ENCODE results near the gene RSPO4.

GRCh38 chr20:914727-915498, 87.2 kb downstream of the RSPO4 start:
- TF ChIP-seq CTCF (IDR thresholded peaks at IDR 0.05) = no peak
- TF ChIP-seq EP300 (IDR thresholded peaks at IDR 0.05) = no peak
- no peak for TF ChIP-seq POLR2A (IDR thresholded peaks at IDR 0.05)
- TF ChIP-seq POLR2AphosphoS5 (IDR thresholded peaks at IDR 0.05) = no peak

All from gastroesophageal sphincter (tissue), 3 donors.